NB4 (cell line): ENCODE data around the gene TCHHL1.

Experiments used
- POLR2A ChIP-seq: IDR thresholded peaks from 2 replicates; pipeline ENCODE4 v1.6.1; 2011; ENCODE audit warnings: mild to moderate bottlenecking; ENCODE audit not compliant: insufficient read length; ENCODE audit errors: extremely low read depth
- TF ChIP-seq, protein P1 (sequence below): IDR thresholded peaks from one replicate; pipeline ENCODE4 v1.5.1; 2012; ENCODE audit warnings: low read depth, low read length

DNA sequence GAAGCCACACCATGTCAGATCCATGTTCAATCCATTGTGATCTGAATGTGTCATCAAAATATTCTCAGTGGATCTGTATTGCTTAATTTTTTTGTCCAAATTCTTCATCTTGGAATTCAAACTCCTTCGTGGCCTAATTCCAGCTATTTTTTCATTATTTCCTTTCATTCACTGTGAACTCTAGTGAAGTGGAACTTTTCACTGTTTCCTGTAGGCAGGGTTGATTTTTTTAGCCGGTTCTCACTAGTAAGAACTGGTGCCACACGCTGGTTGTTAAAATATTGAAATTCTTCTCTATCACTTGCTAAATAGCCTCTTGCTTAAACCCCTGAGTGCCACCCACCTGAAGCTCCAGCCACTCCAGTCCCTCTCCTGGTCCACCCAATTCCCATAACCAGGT is 44.5 kb downstream of the TCHHL1 start:
- TF ChIP-seq, protein P1, sequence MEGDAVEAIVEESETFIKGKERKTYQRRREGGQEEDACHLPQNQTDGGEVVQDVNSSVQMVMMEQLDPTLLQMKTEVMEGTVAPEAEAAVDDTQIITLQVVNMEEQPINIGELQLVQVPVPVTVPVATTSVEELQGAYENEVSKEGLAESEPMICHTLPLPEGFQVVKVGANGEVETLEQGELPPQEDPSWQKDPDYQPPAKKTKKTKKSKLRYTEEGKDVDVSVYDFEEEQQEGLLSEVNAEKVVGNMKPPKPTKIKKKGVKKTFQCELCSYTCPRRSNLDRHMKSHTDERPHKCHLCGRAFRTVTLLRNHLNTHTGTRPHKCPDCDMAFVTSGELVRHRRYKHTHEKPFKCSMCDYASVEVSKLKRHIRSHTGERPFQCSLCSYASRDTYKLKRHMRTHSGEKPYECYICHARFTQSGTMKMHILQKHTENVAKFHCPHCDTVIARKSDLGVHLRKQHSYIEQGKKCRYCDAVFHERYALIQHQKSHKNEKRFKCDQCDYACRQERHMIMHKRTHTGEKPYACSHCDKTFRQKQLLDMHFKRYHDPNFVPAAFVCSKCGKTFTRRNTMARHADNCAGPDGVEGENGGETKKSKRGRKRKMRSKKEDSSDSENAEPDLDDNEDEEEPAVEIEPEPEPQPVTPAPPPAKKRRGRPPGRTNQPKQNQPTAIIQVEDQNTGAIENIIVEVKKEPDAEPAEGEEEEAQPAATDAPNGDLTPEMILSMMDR: no peak
- TF ChIP-seq POLR2A: no peak
